TTC549 (cell line): ENCODE measurements around the gene RIC8A.
A peak's percentile ranks its signal among the peaks of the same experiment; 100 is the strongest.
"Not testable (repeated sequence)": the region's sequence is repeated elsewhere in the genome, so short reads cannot be mapped to it uniquely, and the experiment has no call there.

Experiments
- FAIRE-seq: peaks from 2 replicates; lab custom pipeline; 2012; peaks lifted over from hg19 to GRCh38; lab: Jason Lieb, UNC

RIC8A gene

DNA sequence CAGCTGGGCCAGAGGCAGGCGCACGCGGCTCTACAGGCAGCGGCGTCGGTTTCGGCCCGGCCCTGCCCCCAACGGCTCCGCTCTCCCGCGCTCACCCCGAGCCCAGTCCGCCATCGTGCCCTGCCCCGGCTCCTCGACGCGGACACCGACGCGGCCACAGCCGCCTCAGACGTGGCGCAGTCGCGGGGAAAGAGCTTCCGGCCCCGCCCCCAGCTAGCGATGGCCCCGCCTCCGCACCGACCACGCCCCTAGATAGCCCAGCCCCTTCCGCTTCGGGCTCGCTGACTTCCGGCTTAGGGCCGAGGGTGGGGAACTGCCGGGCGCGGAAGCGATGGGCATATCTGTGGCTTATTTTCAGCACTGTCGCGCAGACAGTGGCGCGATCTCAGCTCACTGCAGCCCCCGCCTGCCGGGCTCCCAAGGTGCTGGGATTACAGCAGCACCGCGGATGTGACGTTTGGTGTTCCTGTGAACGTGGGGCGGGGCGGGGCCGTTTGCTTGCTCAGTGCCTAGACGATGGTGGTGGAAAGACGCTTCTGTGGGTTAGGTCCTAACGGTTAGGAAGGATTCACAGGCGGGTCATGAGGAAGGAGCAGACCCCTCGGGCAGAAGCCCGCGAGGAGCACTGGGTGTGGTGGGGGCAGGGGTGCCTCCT lies at the start of gene RIC8A, which contains the start of gene BET1L:
RIC8A (plus strand) TSS at position 501 of the 655 bp plus-strand sequence. CDS start 1,147 bp downstream, outside the sequence.
BET1L (minus strand) TSS at position 192 of the 655 bp plus-strand sequence; CDS start at position 114, 78 bp downstream.
- FAIRE-seq: peak; percentile 93

DNA sequence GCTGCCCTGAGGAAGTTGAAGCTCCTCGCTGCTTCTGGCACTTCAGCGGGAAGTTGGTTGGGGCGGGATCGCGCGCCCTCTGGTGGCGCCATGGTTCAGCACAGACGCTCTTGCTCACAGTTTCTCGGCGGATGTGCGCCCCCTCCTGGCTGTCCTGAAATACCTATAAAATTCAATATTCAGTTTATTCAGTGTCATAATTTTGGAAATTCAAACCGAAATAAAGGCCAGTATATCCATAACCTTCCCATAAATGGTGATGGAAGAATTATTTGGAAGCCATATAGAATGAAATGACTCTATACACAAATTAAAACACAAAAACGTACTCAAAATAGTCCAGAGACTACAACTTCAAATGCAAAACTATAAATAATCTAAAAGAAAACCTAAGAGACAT lies 27.3 kb upstream of the RIC8A start:
- FAIRE-seq: not testable (repeated sequence)

DNA sequence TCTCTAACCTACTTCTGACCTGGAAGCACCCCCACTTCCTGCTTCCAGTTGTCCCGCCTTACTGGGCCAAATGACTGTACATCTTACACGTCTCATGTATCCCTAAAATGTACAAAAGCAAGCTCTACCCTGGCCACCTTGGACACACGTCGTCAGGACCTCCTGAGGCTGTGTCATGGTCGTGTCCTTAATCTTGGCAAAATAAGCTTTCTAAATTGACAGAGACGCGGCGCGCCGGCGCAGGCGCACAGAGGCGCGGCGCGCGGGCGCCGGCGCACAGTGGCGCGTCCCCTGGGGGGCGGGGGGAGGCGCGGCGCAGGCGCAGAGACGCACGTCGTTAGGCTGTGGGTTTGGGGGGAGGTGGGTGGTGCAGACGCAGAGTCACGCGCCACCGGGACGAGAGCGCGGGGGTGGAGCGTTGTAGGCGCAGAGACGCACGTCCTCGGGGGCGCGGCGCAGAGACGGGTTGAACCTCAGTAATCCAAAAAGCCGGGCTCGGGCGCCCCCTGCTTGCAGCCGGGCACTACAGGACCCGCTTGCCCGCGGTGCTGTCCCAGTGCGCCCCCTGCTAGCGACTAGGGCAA lies 18.2 kb upstream of the RIC8A start:
- FAIRE-seq: not testable (repeated sequence)

DNA sequence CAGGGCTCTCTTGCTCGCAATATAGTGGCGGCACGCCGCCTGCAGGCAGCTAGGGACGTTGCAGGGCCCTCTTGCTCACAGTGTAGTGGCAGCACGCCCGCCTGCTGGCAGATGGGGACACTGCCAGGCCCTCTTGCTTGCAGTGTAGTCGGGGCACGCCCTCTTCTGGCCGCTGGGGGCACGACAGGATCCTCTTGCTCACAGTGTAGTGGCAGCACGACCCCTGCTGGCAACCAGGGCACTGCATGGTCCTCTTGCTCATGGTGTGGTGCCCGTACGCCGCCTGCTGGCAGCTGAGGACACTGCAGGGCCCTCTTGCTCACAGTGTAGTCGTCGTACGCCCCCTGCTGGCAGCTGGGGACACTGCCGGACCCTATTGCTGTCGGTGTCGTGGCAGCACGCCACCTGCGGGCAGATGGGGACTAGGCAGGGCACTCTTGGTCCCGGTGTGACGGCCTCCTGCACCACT lies 17.6 kb upstream of the RIC8A start:
- not testable (repeated sequence) for FAIRE-seq

DNA sequence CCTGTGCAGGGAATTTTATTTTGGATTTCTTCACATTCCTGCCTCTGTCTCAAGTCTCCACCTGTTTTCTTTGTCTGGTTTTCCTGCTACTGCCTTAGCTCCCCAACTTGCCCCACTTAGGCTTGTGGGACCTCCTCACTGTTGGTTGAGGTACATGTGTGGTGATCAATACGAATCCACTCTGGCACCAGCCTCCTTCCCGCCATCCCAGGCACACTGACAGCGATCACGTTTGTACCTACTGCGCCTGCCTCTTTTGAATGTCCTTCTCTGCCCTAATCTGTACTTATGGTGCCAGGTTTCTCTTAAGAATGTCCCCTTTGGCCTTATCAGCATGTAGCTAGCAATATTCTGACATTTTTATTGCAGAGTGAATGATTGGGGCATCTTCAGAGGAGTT lies 17.0 kb upstream of the RIC8A start:
- not testable (repeated sequence) for FAIRE-seq

DNA sequence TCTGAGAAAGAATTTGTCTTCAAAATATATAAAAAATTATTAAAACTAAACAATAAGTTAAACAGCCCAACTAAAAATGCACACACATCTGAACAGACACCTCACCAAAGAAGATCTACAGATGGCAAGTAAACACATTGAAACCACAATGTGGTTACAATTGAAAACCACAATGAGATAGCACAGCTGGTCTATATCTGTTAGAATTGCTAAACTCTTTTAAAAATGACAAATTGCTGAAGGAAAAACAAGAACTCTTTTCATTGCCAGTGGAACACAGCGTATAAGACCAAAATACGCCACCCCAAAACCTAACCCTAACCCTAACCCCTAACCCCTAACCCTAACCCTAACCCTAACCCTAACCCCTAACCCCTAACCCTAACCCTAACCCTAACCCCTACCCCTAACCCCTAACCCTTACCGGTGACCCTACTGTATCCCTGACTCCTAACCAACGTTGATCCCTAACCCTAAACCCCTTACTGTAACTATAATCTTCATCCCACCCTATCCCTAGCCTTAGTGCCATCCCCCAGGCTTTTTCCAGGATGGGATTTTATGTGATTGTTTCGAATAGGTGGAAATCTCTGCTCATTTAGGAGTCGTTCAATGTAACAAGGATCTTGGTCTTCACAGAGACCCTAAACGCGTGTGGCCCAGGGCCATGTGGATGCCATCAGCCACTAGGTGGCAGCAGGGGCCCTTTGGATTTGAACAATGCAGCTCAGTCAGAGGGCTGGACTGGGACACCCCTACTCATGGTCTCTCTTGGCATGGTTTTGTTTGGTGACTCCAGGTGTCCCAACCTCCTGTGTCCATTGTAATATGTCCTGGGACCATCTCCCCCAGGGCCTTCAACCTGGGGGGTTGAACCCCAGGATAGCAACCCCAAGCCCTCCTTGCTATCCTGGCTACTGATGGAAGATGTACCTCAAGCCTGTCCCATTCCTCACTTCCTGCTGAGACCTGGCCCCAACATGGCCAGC lies 15.7 kb upstream of the RIC8A start:
- FAIRE-seq: peak; percentile 29

DNA sequence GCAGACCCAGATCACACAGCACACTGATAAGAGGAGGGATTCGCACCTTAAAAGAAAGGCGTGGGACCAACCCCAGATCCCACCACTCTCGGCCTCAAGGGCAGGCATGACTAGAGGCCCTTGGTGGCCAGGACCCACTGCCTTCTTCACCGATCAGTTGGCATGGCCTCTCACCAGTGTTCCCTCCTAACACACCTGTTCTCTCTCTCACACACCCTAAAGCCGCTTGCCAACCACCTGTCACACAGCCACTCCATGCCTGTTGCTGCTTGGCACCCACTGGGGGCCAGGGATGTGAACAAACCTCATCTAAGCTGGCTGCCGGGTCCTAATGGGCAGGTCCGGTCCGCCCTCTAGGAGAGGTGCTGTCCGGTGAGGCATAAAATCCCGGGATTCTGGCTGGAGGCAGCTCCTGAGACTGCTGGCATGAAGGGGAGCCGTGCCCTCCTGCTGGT lies 14.8 kb upstream of the RIC8A start, which contains the start of gene SCGB1C1:
SCGB1C1 (plus strand) TSS at position 405 of the 455 bp plus-strand sequence; CDS start at position 427, 22 bp downstream.
- FAIRE-seq: not testable (repeated sequence)

DNA sequence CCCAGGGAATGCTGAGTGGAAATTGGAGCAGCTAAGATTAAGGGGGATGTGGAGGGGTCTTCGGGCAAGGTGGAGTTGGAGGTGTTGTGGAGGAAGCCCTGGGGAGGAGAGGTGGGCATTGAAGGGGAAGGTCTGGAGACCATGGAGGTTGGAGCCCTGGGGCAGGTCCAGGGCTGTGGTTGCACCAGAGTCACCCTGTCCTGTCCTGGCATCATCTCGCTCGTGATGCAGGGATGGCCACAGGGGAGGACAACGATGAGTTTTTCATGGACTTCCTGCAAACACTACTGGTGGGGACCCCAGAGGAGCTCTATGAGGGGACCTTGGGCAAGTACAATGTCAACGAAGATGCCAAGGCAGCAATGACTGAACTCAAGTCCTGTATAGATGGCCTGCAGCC lies 14.0 kb upstream of the RIC8A start:
- FAIRE-seq: not testable (repeated sequence)

DNA sequence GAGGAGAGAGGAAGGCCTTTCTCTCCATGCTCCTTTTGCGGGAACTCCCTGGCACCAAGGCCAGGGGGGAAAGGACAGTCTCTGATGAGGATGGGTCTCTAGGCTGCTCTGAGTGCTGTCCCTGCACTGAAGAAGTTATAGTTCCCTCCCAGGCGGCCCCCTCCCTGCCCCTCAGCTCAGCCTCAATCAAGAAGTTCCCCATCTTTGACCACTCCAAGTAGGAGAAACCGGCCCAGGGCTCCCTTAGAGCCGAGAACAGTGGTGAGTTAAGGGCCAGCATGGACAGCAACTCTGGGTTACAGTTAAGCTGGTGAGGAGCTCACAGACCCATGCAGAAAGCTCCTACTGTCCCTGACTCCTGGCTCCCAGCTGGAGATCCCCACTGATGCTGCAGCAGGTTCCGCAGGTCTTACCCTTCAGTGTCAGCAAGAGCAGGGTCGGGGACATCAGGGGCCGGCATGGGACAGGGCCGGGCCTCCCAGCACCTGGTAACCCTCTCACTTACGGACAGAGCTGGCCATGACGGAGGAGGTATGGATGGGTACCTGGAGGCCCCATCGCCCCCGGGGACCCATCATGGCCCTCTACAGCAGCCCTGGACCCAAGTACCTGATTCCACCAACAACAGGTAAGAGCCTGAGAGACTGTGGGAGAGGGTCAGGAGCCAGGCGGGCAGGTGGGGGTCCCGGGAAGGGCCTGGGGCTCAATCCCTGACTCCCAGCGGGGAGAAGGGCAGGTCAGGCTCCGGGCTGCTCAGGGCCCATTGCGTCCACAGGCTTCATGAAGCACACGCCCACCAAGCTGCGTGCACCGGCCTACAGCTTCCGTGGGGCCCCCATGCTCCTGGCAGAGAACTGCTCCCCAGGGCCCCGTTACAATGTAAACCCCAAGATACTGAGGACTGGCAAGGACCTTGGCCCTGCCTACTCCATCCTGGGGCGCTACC lies 10.4 kb upstream of the RIC8A start:
- no peak for FAIRE-seq

DNA sequence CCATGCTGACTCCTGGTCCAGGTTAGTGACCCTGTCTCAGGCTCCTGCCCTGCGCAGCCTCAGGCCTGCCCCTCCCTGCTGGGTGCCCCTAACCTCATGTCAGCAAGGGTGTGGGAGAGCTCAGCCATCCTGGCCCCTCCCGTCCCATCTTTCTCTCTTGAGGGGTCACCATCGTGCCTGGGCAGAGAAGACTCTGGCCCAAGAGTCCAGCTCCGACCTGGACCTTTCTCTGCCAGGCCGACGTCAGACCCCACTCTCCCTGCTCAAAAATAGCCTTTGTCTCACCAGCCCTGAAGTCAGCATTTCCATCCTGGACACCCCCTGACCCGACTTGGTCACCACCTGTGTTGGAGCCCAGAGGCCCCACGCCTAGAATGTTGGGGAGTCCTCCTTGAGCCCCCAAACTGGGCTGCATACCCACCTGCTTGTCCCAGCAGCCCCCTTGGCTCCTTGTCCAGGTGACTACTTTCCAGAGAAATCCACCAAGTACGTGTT lies 9.7 kb upstream of the RIC8A start:
- no peak for FAIRE-seq

DNA sequence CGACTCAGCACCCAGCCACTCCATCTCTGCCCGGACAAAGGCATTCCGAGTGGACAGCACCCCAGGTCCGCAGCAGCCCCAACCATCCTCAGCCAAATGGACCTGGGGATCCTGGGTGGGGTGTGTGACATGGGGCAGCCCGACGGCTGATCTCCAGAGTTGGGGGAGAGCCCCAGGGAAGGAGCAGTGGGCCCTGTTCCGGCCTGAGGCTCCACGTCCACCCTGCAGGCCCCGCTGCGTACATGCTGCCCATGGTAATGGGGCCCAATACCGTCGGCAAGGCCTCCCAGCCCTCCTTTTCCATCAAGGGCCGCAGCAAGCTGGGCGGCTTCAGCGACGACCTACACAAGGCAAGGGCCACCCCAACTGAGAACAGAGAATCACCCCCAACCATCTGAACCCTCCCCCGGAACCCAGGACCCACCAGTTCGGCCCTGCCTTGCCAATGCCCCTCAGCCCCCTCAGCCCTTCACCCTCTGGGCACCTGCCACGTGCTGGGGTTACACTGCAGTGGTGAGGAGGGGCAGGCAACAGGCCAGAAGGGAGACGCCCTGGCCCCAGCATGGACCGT lies 9.2 kb upstream of the RIC8A start:
- no peak for FAIRE-seq

DNA sequence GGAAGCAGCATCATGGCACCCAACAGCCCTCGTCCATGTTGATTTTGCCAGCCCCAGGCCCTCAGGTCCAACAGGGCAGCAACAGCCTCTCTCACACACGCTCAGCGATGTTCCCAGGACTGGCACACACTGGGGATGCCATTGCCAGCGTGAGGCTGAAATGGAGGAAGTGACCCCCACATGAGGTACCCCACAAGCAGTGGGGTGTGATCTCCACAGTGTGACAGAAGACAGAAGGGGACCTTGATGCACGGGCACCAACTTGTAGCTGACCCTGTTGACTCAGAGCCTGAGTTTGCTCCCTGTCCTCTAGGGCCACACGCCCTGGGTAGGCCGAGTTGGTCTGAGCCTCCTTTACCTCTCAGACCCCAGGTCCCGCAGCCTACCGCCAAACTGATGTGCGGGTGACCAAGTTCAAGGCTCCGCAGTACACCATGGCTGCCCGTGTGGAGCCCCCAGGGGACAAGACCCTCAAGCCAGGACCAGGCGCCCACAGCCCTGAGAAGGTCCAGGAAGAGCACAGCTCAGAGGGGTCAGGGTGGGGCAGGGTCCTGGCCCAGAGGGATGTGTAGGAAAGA lies 8.4 kb upstream of the RIC8A start:
- no peak for FAIRE-seq

DNA sequence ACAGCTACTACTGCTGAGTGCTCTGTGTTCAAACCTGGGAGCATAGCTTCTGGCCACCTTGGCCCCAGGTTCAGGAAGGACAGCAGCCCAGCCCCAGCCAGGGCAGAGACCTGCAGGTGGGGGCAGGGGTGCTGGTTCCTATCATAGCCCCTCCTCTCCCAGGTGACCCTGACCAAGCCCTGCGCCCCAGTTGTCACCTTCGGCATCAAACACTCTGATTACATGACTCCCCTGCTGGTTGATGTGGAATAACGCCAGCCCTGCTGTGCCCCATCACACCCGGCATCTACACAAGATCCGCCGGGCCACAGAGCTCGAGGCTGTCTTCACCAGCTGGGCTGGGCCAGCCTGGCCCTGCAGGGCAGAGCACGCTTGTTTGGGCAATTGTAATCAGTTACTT lies 7.7 kb upstream of the RIC8A start:
- FAIRE-seq: no peak

DNA sequence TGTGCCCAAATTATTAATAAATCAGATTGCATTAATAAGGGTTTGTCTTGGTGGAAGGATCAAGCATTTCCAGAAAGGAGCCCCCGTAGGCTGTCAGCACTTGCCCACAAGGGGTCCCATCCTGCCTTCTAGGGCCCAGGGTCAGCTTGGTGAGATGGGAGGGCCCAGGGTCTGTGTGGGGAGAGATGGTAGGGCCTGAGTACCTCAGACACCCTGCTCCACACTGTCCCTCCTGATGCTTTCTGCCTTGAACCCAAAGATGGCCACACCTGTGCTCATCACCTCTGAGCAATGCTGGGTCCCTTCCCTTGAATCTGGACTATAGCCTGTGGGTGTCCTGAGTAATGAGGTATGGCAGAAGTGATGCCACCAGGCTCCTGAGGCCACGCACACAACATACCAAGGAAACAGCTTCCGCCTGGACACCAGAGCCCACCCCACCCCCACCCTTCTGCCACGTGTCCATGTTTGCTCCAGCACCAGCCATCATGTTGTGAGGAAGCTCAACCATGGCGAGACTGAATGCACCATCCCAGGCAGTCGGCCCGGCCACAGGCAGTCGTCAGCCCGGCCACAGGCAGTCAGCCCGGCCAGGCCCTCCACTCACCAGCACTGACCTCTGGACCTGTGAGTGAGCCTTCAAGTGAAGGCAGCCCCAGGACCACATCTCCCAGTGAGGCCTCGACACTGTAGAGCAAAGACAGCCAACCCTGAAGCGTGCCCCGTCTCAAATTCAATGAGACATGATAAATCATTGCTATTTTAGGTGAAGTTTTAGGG lies 7.1 kb upstream of the RIC8A start:
- no peak for FAIRE-seq

DNA sequence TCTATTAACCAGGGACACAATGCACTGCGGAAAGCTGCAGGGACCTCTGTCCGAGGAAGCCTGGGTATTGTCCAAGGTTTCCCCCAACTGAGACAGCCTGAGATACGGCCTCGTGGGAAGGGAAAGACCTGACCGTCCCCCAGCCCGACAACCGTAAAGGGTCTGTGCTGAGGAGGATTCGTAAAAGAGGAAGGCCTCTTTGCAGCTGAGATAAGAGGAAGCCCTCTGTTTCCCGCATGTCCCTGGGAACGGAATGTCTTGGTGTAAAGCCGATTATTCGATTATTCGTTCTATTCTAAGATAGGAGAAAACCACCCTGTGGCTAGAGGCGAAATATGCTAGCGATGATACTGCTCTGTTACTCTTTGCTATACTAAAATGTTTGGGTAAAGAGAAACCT lies 5.5 kb upstream of the RIC8A start:
- no peak for FAIRE-seq

DNA sequence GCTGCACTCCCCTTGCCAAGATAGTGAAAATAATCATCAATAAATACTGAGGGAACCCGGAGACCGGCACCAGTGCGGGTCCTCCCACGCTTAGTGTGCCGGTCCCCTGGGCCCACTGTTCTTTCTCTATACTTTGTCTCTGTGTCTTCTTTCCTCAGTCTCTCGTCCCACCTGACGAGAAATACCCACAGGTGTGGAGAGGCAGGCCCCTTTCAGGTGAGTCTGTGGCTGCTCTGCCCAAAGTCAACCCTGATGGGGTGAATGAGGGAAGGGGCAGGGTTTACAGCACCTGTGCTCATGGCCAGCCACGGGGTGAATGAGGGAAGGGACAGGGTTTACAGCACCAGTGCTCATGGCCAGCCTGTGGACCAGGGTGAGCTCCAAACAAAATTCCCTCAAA lies 5.0 kb upstream of the RIC8A start:
- no peak for FAIRE-seq

DNA sequence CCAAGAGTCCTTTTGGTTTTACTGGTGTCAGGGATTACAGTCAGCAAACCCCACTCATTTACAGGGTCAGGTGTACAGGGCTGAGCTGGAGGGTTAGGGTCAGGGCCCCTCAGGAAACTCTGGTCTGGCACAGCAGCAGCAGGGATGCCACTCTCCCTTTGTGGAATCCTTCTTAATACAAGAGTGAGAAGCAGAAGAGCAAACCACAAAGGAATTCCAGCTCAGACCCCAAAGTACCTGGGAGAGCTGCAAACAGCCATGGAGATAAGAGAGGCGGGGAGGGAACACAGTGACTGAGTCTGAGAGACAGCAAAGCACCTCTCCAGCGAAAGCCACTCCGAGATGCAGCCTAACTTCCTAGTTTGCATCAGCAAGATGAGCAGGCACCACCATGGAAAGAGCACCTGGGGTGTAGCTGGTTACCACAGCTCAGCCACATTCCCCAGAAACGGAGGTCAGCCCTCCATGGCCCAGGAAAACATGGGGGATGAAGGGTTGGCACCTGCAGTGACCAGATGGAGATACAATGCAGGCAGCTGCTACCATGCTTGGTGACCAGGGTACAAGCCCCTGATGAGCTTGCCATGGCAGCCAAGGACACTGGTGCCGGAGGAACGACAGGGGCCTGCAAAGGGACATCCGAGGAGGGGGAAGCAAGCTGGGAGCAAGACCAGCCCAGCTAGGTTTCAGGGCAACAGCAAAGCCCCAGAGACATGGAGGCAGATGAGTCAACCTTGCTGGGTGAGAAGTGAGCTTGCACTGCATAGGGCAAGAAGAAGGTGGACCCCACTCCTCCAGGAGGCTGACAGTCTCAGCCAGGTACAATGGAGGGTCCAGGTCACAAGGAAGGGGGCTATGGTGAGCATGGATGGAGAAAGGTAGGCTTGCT lies 4.2 kb upstream of the RIC8A start:
- no peak for FAIRE-seq

DNA sequence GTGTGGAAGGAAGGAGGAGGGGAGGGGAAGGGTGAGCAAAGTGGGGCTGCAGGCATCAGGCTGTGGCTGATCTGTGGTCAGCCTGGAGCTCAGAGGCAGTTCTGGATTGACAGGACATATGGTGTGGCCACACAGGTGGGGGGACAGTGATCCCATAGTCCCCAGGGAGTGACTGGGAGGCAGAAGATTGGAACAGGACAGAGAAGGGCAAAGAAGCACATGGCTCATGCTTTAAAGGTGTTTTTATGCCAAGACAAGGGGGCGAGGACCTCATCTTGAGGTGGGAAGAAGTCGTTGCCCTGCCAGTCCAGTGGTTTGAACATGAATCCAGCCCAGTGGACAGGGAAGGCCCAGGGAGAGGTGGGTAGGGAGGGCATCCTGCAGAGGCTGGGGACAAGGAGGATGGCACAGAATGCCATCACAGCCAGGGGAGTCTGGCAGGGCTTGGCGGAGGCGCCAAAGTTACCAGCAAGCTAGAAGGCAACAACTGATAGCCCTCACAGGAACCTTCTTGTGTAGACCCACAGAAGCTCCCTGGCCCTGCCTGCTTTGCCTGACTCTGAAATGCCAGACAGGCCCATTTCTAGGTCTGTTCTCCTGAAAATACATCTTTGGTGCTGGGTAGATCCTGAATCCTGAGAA lies 3.4 kb upstream of the RIC8A start:
- no peak for FAIRE-seq
